ENCODE measurements around the gene RAP1GAP2. TPM values are rescaled to one million over a fixed set of nuclear protein-coding genes. Genes with fewer than 3 reads are reported as not detected.
A peak's percentile ranks its signal among the peaks of the same experiment; 100 is the strongest.

Gene RAP1GAP2
- total RNA-seq, 2 experiments from 2014 or later = 0.31 to 0.50 TPM

DNA sequence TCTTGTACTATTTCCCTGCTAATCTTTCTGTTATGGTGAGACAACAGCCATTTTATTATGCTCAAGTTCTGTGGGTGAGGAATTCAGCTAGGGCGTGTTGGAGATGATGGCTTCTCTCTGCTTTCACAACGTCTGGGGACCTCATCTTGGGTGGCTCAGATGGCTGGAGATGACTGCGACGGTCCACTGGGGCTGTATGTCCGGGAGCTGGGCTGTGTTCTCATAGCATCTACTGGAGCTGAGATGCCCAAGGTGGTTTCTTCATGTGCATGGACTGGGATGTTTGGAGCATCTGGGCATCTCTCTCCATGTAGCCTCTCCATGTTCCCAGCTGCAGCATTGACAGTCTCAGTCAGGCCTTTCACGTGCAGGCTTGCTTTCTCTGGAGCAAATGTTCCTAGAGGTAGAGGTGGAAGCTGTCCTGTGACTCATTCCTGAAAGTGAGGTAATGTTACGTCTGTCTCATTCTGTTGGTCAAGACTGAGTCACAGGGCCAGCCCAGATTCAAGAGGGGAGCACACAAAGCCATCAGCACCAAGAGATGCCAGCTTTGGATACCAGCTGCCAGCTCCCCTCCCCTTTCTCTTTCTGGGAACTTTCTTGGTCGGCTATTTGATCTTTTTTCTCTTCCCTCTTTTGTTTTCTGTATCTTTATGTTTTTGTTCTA, 96.2 kb downstream of the RAP1GAP2 start:
- Mint-ChIP-seq H3K4me3 (no peak overlapping the region), H3K9me3 (no peaks in the 10 kb centered on the region), H3K36me3 (ENCODE audit: low read depth) (no peaks in the 10 kb centered on the region), H3K27me3 (no peaks in the 10 kb centered on the region), H3K4me1 (ENCODE audit: low read depth) (no peaks in the 10 kb centered on the region), H3K27ac (no peak overlapping the region)
- ChIA-PET CTCF (no interaction called here), POLR2A (no interaction called here)
- peak; percentile 45 for ATAC-seq
- intact Hi-C loops (cut with micrococcal nuclease) = no loop called here
- DNase-seq = no peak
- no peak for TF ChIP-seq CTCF (IDR thresholded peaks at IDR 0.05)

DNA sequence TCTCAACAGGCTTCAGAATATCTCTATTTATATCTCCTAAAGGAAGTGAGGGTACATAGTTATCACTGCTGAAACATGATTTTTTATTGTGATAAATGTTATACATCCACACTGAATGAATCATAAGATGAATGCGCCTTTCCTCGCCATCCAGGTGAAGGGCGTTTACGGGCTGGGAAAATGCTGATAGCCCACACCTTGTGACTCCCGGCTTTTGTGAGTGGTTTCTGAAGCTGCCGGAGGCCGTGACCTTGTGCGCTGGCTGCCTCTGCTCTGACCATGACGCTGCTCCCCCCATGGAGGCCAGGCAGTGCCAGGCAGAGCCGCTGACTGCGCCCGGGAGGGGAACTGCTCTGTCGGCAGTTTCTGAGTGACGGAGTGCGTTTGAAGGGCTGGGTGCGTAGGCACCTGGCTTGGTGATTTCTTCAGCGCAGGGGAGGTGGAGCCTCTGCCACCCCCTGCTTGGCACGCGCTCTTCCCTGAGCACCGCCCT, 97.2 kb downstream of the RAP1GAP2 start:
- ATAC-seq (no peak), DNase-seq (no peak)
- TF ChIP-seq CTCF (IDR thresholded peaks at IDR 0.05) = no peak
- no peaks in the 10 kb centered on the region for H3K27me3 Mint-ChIP-seq
- intact Hi-C loops (cut with micrococcal nuclease) = no loop called here
- CTCF ChIA-PET = no interaction called here
- H3K9me3 Mint-ChIP-seq = no peaks in the 10 kb centered on the region
- H3K36me3 Mint-ChIP-seq (ENCODE audit: low read depth) = no peaks in the 10 kb centered on the region
- H3K4me3 Mint-ChIP-seq = no peak overlapping the region
- POLR2A ChIA-PET = no interaction called here
- no peak overlapping the region for H3K27ac Mint-ChIP-seq
- no peaks in the 10 kb centered on the region for H3K4me1 Mint-ChIP-seq (ENCODE audit: low read depth)

DNA sequence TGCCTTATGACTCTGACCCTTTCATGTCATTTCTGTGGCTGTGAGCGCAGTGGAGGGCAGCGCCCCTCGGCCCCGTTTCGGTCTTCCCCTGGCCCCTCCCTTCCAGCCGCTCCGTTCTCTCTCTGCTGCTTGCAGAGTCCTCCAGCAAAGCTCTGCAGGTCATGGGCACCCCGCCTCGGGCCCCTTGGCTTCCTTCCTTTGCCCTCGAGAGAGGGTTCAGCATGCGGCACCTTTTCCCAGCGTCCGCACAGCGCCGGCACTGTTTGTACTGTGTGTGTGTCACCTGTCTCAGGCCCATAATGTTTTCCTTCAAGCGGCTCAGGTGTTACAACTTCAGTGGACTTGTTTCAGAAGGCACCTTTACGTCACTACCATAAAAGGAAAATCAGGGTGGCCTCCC, 98.5 kb downstream of the RAP1GAP2 start:
- ChIA-PET POLR2A (no interaction called here), CTCF (no interaction called here)
- no peak for TF ChIP-seq CTCF (IDR thresholded peaks at IDR 0.05)
- Mint-ChIP-seq H3K36me3 (ENCODE audit: low read depth) (no peaks in the 10 kb centered on the region), H3K4me1 (ENCODE audit: low read depth) (no peaks in the 10 kb centered on the region), H3K27ac (no peak overlapping the region), H3K9me3 (no peaks in the 10 kb centered on the region), H3K27me3 (no peaks in the 10 kb centered on the region), H3K4me3 (no peak overlapping the region)
- DNase-seq = no peak
- intact Hi-C loops (cut with micrococcal nuclease) = no loop called here
- ATAC-seq = no peak

GRCh38 chr17:2897605-2898004, 101.4 kb downstream of the RAP1GAP2 start:
- CTCF ChIA-PET = no interaction called here
- H3K4me3 Mint-ChIP-seq = no peak overlapping the region
- H3K36me3 Mint-ChIP-seq (ENCODE audit: low read depth) = no peaks in the 10 kb centered on the region
- no peak for TF ChIP-seq CTCF (IDR thresholded peaks at IDR 0.05)
- H3K9me3 Mint-ChIP-seq = no peaks in the 10 kb centered on the region
- intact Hi-C loops (cut with micrococcal nuclease) = no loop called here
- POLR2A ChIA-PET = no interaction called here
- ATAC-seq (no peak), DNase-seq (no peak)
- no peaks in the 10 kb centered on the region for H3K27me3 Mint-ChIP-seq
- H3K4me1 Mint-ChIP-seq (ENCODE audit: low read depth) = no peaks in the 10 kb centered on the region
- H3K27ac Mint-ChIP-seq = no peak overlapping the region

GRCh38 chr17:2898255-2898926, 102.2 kb downstream of the RAP1GAP2 start:
- Mint-ChIP-seq H3K9me3 (no peaks in the 10 kb centered on the region), H3K36me3 (ENCODE audit: low read depth) (no peaks in the 10 kb centered on the region), H3K27ac (no peak overlapping the region), H3K4me3 (no peak overlapping the region), H3K27me3 (no peaks in the 10 kb centered on the region), H3K4me1 (ENCODE audit: low read depth) (no peaks in the 10 kb centered on the region)
- no peak for ATAC-seq
- TF ChIP-seq CTCF (IDR thresholded peaks at IDR 0.05) = no peak
- intact Hi-C loops (cut with micrococcal nuclease) = no loop called here
- ChIA-PET CTCF (no interaction called here), POLR2A (no interaction called here)
- DNase-seq = no peak

All from activated CD8-positive, alpha-beta T cell treated with anti-CD3 and anti-CD28 coated beads for 36 hours (primary cell).